ENCODE data around the gene TEX26.

TEX26 gene

GRCh38 chr13:30976025-30976424, 43.6 kb downstream of the TEX26 start:
- no peak for DNase-seq (ENCODE audit: low read depth in 2 of 2)

GRCh38 chr13:30978981-30979956, 46.8 kb downstream of the TEX26 start:
- DNase-seq (ENCODE audit: low read depth in 2 of 2) = peak; percentile 27 to 44

GRCh38 chr13:30982506-30982905, 50.0 kb downstream of the TEX26 start:
- no peak for DNase-seq (ENCODE audit: low read depth in 2 of 2)

- DNase-seq (ENCODE audit: low read depth in 2 of 2) = no peak
These were observed 50.5 kb downstream of the TEX26 start for GRCh38 chr13:30982906-30983305.

GRCh38 chr13:30983431-30983830, 51.0 kb downstream of the TEX26 start:
- no peak for DNase-seq (ENCODE audit: low read depth in 2 of 2)

GRCh38 chr13:30984620-30985019, 52.2 kb downstream of the TEX26 start:
- no peak for DNase-seq (ENCODE audit: low read depth in 2 of 2)

GRCh38 chr13:30985637-30986205, 53.3 kb downstream of the TEX26 start:
- DNase-seq (ENCODE audit: low read depth in 2 of 2) = no peak

GRCh38 chr13:30991184-30991583, 58.7 kb downstream of the TEX26 start:
- no peak for DNase-seq (ENCODE audit: low read depth in 2 of 2)

- DNase-seq (ENCODE audit: low read depth in 2 of 2) = no peak
These were observed 59.5 kb downstream of the TEX26 start for GRCh38 chr13:30991922-30992321.

GRCh38 chr13:30995331-30995730, 62.9 kb downstream of the TEX26 start:
- no peak for DNase-seq (ENCODE audit: low read depth in 2 of 2)

GRCh38 chr13:30997697-30998096, 65.2 kb downstream of the TEX26 start:
- DNase-seq (ENCODE audit: low read depth in 2 of 2) = no peak

- DNase-seq (ENCODE audit: low read depth in 2 of 2) = no peak
These were observed 66.0 kb downstream of the TEX26 start for GRCh38 chr13:30998136-30999088.

- no peak for DNase-seq (ENCODE audit: low read depth in 2 of 2)
These were observed 68.4 kb downstream of the TEX26 start for GRCh38 chr13:31000889-31001288.

- DNase-seq (ENCODE audit: low read depth in 2 of 2) = no peak
These were observed 69.2 kb downstream of the TEX26 start for GRCh38 chr13:31001647-31002046.

- DNase-seq (ENCODE audit: low read depth in 2 of 2) = no peak
These were observed 72.6 kb downstream of the TEX26 start for GRCh38 chr13:31005066-31005465.

- no peak for DNase-seq (ENCODE audit: low read depth in 2 of 2)
These were observed 75.0 kb downstream of the TEX26 start for GRCh38 chr13:31007417-31007816.

GRCh38 chr13:31008400-31009115, 76.1 kb downstream of the TEX26 start:
- no peak for DNase-seq (ENCODE audit: low read depth in 2 of 2)

GRCh38 chr13:31009166-31009565, 76.7 kb downstream of the TEX26 start:
- no peak for DNase-seq (ENCODE audit: low read depth in 2 of 2)

- DNase-seq (ENCODE audit: low read depth in 2 of 2) = no peak
These were observed 77.8 kb downstream of the TEX26 start for GRCh38 chr13:31010296-31010695.

- no peak for DNase-seq (ENCODE audit: low read depth in 2 of 2)
These were observed 78.9 kb downstream of the TEX26 start for GRCh38 chr13:31011193-31011860.
